ACC112 (cell line): ENCODE measurements around the gene STAT2.
"Not testable (repeated sequence)": the region's sequence is repeated elsewhere in the genome, so short reads cannot be mapped to it uniquely, and the experiment has no call there.

Experiments
- H2AFZ ChIP-seq: fragments of 200-600 bp; sonication (generic); one replicate; pipeline ENCODE4 v1.6.0; 2017; ENCODE audit warnings: antibody characterized with exemption, low read length; ENCODE audit not compliant: unreplicated experiment
- H3K27ac ChIP-seq: fragments of 200-600 bp; sonication (generic); 2 replicates; pipeline ENCODE4 v1.5.1; 2014; ENCODE audit warnings: low read depth, mild to moderate bottlenecking, antibody characterized with exemption, low read length, moderate library complexity
- H3K27me3 ChIP-seq: fragments of 200-600 bp; sonication (generic); 2 replicates; pipeline ENCODE4 v1.6.1; 2014; ENCODE audit warnings: mild to moderate bottlenecking, antibody characterized with exemption, low read length, moderate library complexity, mixed read lengths; ENCODE audit not compliant: insufficient read depth
- H3K36me3 ChIP-seq: fragments of 200-600 bp; sonication (generic); 2 replicates; pipeline ENCODE4 v1.6.1; 2016; ENCODE audit warnings: mild to moderate bottlenecking, antibody characterized with exemption, low read length, moderate library complexity, mixed read lengths; ENCODE audit not compliant: insufficient read depth
- H3K4me1 ChIP-seq: fragments of 200-600 bp; sonication (generic); one replicate; pipeline ENCODE4 v1.6.1; 2016; ENCODE audit warnings: low read length, mixed read lengths; ENCODE audit not compliant: insufficient read depth, unreplicated experiment, control insufficient read depth
- H3K4me3 ChIP-seq: fragments of 200-600 bp; sonication (generic); 2 replicates; pipeline ENCODE4 v1.5.1; 2014; ENCODE audit warnings: mild to moderate bottlenecking, low read depth, low read length
- H3K79me2 ChIP-seq: fragments of 200-600 bp; sonication (generic); one replicate; pipeline ENCODE4 v1.6.0; 2016; ENCODE audit warnings: low read length; ENCODE audit not compliant: control insufficient read depth, unreplicated experiment, insufficient read depth

Gene STAT2

GRCh38 chr12:56359851-56360767 is at the start of gene STAT2:
STAT2 (minus strand) TSS chr12:56360107; CDS start chr12:56356571, 3,536 bp downstream.
- peak within 1 kb of the TSS; percentile 63 for H3K27ac ChIP-seq
- peaks cover 13% of the 10 kb centered on the region for H3K36me3 ChIP-seq
- no peaks in the 10 kb centered on the region for H3K27me3 ChIP-seq
- peaks cover 4% of the 10 kb centered on the region for H3K4me1 ChIP-seq
- H2AFZ ChIP-seq = peak within 1 kb of the TSS; percentile 84
- H3K79me2 ChIP-seq = peaks cover 46% of the 10 kb centered on the region
- H3K4me3 ChIP-seq = peak within 1 kb of the TSS; percentile 97

- no peaks in the 10 kb centered on the region for H3K36me3 ChIP-seq
- H3K27ac ChIP-seq = no peak overlapping the region
- H2AFZ ChIP-seq = no peak overlapping the region
- H3K79me2 ChIP-seq = no peaks in the 10 kb centered on the region
- peaks cover 4% of the 10 kb centered on the region for H3K4me1 ChIP-seq
- H3K4me3 ChIP-seq = no peak overlapping the region
- H3K27me3 ChIP-seq = no peaks in the 10 kb centered on the region
These were observed 49.0 kb upstream of the STAT2 start for GRCh38 chr12:56408799-56409417.

DNA sequence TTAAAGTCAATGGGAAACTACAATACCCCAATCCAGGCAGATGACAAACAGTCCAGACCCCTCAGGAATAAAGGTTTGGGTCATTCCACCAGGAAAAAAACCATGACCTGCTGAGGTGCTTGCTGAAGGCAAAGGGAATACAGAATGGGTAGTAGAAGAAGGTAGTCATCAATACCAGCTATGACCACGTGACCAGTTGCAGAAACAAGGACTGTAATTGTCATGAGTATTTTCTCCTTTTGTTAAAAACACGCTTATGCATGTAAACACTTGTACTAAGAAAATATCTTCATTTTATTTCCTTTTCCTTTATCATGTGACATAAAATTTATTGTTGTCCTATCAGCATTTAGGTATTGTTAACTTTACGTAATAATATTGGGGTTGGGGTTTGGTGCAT is 44.3 kb upstream of the STAT2 start:
- H2AFZ ChIP-seq, H3K36me3 ChIP-seq, H3K27me3 ChIP-seq, H3K4me1 ChIP-seq, H3K4me3 ChIP-seq, H3K79me2 ChIP-seq, H3K27ac ChIP-seq: not testable (repeated sequence)

- H3K27me3 ChIP-seq, H2AFZ ChIP-seq, H3K36me3 ChIP-seq, H3K27ac ChIP-seq, H3K4me1 ChIP-seq, H3K79me2 ChIP-seq, H3K4me3 ChIP-seq: not testable (repeated sequence)
These were observed 41.7 kb upstream of the STAT2 start for GRCh38 chr12:56401612-56402011.

GRCh38 chr12:56401125-56401524 is 41.2 kb upstream of the STAT2 start:
- H3K27me3 ChIP-seq = not testable (repeated sequence)

GRCh38 chr12:56399466-56399865 is 39.6 kb upstream of the STAT2 start:
- not testable (repeated sequence) for H3K79me2 ChIP-seq

More at GRCh38 chr12:56401125-56401524, 41.2 kb upstream of the STAT2 start:
- H3K79me2 ChIP-seq, H3K36me3 ChIP-seq, H2AFZ ChIP-seq, H3K4me1 ChIP-seq, H3K4me3 ChIP-seq, H3K27ac ChIP-seq: not testable (repeated sequence)

DNA sequence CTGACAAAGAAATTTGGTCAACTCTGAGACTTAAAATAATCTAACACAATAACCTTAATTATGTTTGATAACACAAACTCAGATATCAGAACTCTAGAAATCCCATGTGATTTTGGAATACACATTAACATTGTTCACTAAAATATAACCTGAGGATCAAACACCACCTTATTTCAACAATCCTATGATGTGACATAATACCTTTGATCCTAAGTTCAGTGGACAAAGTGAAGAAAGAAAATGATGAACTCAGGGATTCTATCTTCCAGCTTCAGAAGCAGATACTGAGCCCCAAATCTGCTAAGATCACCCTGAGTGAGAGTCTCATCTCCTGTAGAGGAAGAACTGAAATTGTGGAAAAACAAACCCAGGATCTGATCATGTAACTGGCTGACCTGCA is 38.4 kb upstream of the STAT2 start:
- Histone ChIP-seq H3K27me3 (no peaks in the 10 kb centered on the region), H3K79me2 (no peaks in the 10 kb centered on the region), H2AFZ (no peak overlapping the region), H3K36me3 (no peaks in the 10 kb centered on the region), H3K27ac (no peak overlapping the region), H3K4me3 (no peak overlapping the region), H3K4me1 (no peaks in the 10 kb centered on the region)

More at GRCh38 chr12:56399466-56399865, 39.6 kb upstream of the STAT2 start:
- not testable (repeated sequence) for H3K36me3 ChIP-seq, H3K27ac ChIP-seq, H2AFZ ChIP-seq, H3K4me3 ChIP-seq, H3K27me3 ChIP-seq, H3K4me1 ChIP-seq

- Histone ChIP-seq H3K79me2 (no peaks in the 10 kb centered on the region), H3K4me3 (no peak overlapping the region), H3K4me1 (no peaks in the 10 kb centered on the region), H2AFZ (no peak overlapping the region), H3K36me3 (no peaks in the 10 kb centered on the region), H3K27ac (no peak overlapping the region), H3K27me3 (no peaks in the 10 kb centered on the region)
These were observed 32.4 kb upstream of the STAT2 start for GRCh38 chr12:56392331-56392730.

GRCh38 chr12:56391721-56392120 is 31.8 kb upstream of the STAT2 start:
- Histone ChIP-seq H3K36me3 (no peaks in the 10 kb centered on the region), H3K79me2 (no peaks in the 10 kb centered on the region), H3K4me1 (peaks cover 3% of the 10 kb centered on the region), H3K27me3 (no peaks in the 10 kb centered on the region), H3K4me3 (no peak overlapping the region), H2AFZ (no peak overlapping the region), H3K27ac (no peak overlapping the region)

DNA sequence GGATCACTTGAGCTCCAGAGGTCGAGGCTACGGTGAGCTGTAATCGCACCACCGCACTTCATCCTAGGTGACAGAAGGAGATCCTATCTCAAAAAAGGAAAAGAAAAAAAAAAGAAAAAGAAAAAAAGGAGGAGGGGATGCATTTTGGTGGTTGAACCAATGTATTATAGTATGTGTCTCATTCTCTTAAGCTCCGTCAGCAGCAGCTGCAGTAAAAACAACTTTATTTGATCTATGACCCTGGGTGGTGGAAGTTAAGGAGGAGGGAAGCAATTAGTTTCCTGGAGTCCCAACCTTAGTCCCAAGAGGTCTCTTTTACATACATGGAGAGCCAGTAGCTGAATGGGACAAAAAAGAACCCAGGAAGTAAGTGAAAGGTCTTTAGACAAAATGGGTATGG is 29.5 kb upstream of the STAT2 start:
- Histone ChIP-seq H3K27ac (no peak overlapping the region), H2AFZ (no peak overlapping the region), H3K36me3 (no peaks in the 10 kb centered on the region), H3K27me3 (no peaks in the 10 kb centered on the region), H3K79me2 (no peaks in the 10 kb centered on the region), H3K4me3 (no peak overlapping the region), H3K4me1 (peaks cover 14% of the 10 kb centered on the region)
